GM19023 (cell line): ENCODE data around the gene GPR17.

Experiments used
- ATAC-seq: cut with Tn5 transposase; IDR thresholded peaks from one replicate; pipeline ENCODE4 v1.9.1; 2021; ENCODE audit warnings: mild to moderate bottlenecking, moderate library complexity; ENCODE audit not compliant: unreplicated experiment

The GPR17 gene

GRCh38 chr2:127645395-127646291 is at the start of gene GPR17:
Gene GPR17, plus strand, starts transcription at chr2:127646153. Its CDS starts 4,583 bp downstream, at chr2:127650736.
- no peak for ATAC-seq

- ATAC-seq: no peak
Measured at GRCh38 chr2:127596311-127597045, 49.5 kb upstream of the GPR17 start.

- ATAC-seq: no peak
Measured at GRCh38 chr2:127597046-127597983, 48.6 kb upstream of the GPR17 start.

- ATAC-seq: no peak
Measured at GRCh38 chr2:127597984-127598380, 48.0 kb upstream of the GPR17 start.

GRCh38 chr2:127598711-127599110 is 47.2 kb upstream of the GPR17 start:
- ATAC-seq: no peak

- no peak for ATAC-seq
Measured at GRCh38 chr2:127599211-127599610, 46.7 kb upstream of the GPR17 start.

- ATAC-seq: no peak
Measured at GRCh38 chr2:127604986-127605385, 41.0 kb upstream of the GPR17 start.

- no peak for ATAC-seq
Measured at GRCh38 chr2:127605691-127606263, 40.2 kb upstream of the GPR17 start.

- ATAC-seq: no peak
Measured at GRCh38 chr2:127606625-127607398, 39.1 kb upstream of the GPR17 start.

- no peak for ATAC-seq
Measured at GRCh38 chr2:127607399-127607908, 38.5 kb upstream of the GPR17 start.

GRCh38 chr2:127608061-127609030 is 37.6 kb upstream of the GPR17 start:
- ATAC-seq: no peak

- no peak for ATAC-seq
Measured at GRCh38 chr2:127609031-127609751, 36.8 kb upstream of the GPR17 start.

GRCh38 chr2:127609818-127610217 is 36.1 kb upstream of the GPR17 start:
- no peak for ATAC-seq

GRCh38 chr2:127610561-127610960 is 35.4 kb upstream of the GPR17 start:
- ATAC-seq: no peak

- no peak for ATAC-seq
Measured at GRCh38 chr2:127611076-127611925, 34.7 kb upstream of the GPR17 start.

- ATAC-seq: no peak
Measured at GRCh38 chr2:127612111-127612822, 33.7 kb upstream of the GPR17 start.
